Mesendoderm (in vitro differentiated cells): Measurements from ENCODE around the gene UBAC1.

Experiments used
- DNase-seq: peaks from one replicate; pipeline ENCODE4 v3.0.0; 2013
- H2AK5ac ChIP-seq: 2 replicates; pipeline ENCODE4 v1.6.1; 2013; ENCODE audit warnings: low read length, inconsistent platforms
- H2BK120ac ChIP-seq: 2 replicates; pipeline ENCODE4 v1.6.1; 2013; ENCODE audit warnings: low read depth, mild to moderate bottlenecking, low read length, moderate library complexity, mixed read lengths
- H2BK15ac ChIP-seq: replicated peaks from 2 replicates; pipeline ENCODE4 v1.6.1; 2013; ENCODE audit warnings: low read depth, mild to moderate bottlenecking, moderate library complexity
- H2BK5ac ChIP-seq: 2 replicates; pipeline ENCODE4 v1.6.1; 2013; ENCODE audit warnings: low read length, inconsistent platforms
- H3K18ac ChIP-seq: 2 replicates; pipeline ENCODE4 v1.6.1; 2013; ENCODE audit warnings: mild to moderate bottlenecking, low read length, mixed read lengths
- H3K23ac ChIP-seq: one replicate; pipeline ENCODE4 v1.6.1; 2013; ENCODE audit warnings: low read length
- H3K27ac ChIP-seq: 2 replicates; pipeline ENCODE4 v1.5.1; 2013; ENCODE audit warnings: low read depth, mild to moderate bottlenecking, inconsistent platforms, low read length, moderate library complexity
- H3K27me3 ChIP-seq: 2 replicates; pipeline ENCODE4 v1.6.1; 2013; ENCODE audit warnings: low read length, control low read depth, mild to moderate bottlenecking, inconsistent platforms; ENCODE audit not compliant: insufficient read depth, poor library complexity
- H3K36me3 ChIP-seq: 2 replicates; pipeline ENCODE4 v1.6.1; 2013; ENCODE audit warnings: low read length, inconsistent platforms; ENCODE audit not compliant: control insufficient read depth, insufficient read depth
- H3K4ac ChIP-seq: one replicate; pipeline ENCODE4 v1.6.1; 2013; ENCODE audit warnings: low read depth, mild to moderate bottlenecking, low read length, moderate library complexity
- H3K4me1 ChIP-seq: 2 replicates; pipeline ENCODE4 v1.6.1; 2013; ENCODE audit warnings: low read depth, low read length, inconsistent platforms; ENCODE audit not compliant: control insufficient read depth
- H3K4me2 ChIP-seq: 2 replicates; pipeline ENCODE4 v1.6.1; 2013; ENCODE audit warnings: low read length
- H3K4me3 ChIP-seq: 2 replicates; pipeline ENCODE4 v1.5.1; 2013; ENCODE audit warnings: mild to moderate bottlenecking, low read length
- H3K56ac ChIP-seq: one replicate; pipeline ENCODE4 v1.6.1; 2013; ENCODE audit warnings: low read length
- H3K79me1 ChIP-seq: 2 replicates; pipeline ENCODE4 v1.6.1; 2013; ENCODE audit warnings: low read length, inconsistent platforms
- H3K79me2 ChIP-seq: 2 replicates; pipeline ENCODE4 v1.6.1; 2013; ENCODE audit warnings: mild to moderate bottlenecking, low read length; ENCODE audit not compliant: control insufficient read depth, insufficient read depth
- H3K9ac ChIP-seq: 2 replicates; pipeline ENCODE4 v1.6.1; 2013; ENCODE audit warnings: low read length, inconsistent platforms
- H4K5ac ChIP-seq: one replicate; pipeline ENCODE4 v1.6.1; 2013; ENCODE audit warnings: low read length
- H4K8ac ChIP-seq: one replicate; pipeline ENCODE4 v1.6.1; 2013; ENCODE audit warnings: low read depth, mild to moderate bottlenecking, control low read depth, low read length, moderate library complexity
- WGBS: extraction: QIAGEN DNeasy Blood & Tissue Kit; methylation state at CpG from one replicate; pipeline ENCODE4 v1.1.7; 2013; ENCODE audit warnings: low lambda C conversion rate, missing lambda C conversion rate; ENCODE audit not compliant: insufficient coverage; ENCODE audit errors: extremely low coverage; 5-methylcytosine and 5-hydroxymethylcytosine counted together

The UBAC1 gene

GRCh38 chr9:135993409-135993742 lies 32.2 kb upstream of the UBAC1 start:
- Histone ChIP-seq H3K56ac (peak overlapping the region; percentile 92), H3K9ac (peak overlapping the region; percentile 72), H2BK120ac (peak overlapping the region; percentile 65), H3K4ac (peak overlapping the region; percentile 18), H3K79me1 (no peaks in the 10 kb centered on the region), H3K18ac (peak overlapping the region; percentile 16), H4K5ac (no peak overlapping the region), H3K23ac (peak overlapping the region; percentile 66), H4K8ac (no peak overlapping the region), H3K27ac (peak overlapping the region; percentile 77), H3K4me3 (no peak overlapping the region), H3K79me2 (no peaks in the 10 kb centered on the region), H2BK15ac (no peak overlapping the region), H3K36me3 (no peaks in the 10 kb centered on the region), H3K4me2 (no peak overlapping the region), H2BK5ac (no peak overlapping the region), H3K4me1 (peaks cover 6% of the 10 kb centered on the region), H3K27me3 (no peaks in the 10 kb centered on the region), H2AK5ac (peak overlapping the region; percentile 93)
- no CpG with 5 or more reads among the region's 13 CpGs for WGBS
- no peak for DNase-seq

- Histone ChIP-seq H3K4me1 (peaks cover 6% of the 10 kb centered on the region), H4K5ac (no peak overlapping the region), H3K36me3 (no peaks in the 10 kb centered on the region), H3K27ac (peak overlapping the region; percentile 77), H3K9ac (peak overlapping the region; percentile 80), H3K4me3 (peak overlapping the region; percentile 19), H3K18ac (peak overlapping the region; percentile 35), H3K4me2 (peak overlapping the region; percentile 66), H2BK15ac (no peak overlapping the region), H2BK5ac (peak overlapping the region; percentile 73), H3K79me1 (no peaks in the 10 kb centered on the region), H3K27me3 (no peaks in the 10 kb centered on the region), H3K56ac (peak overlapping the region; percentile 92), H3K4ac (peak overlapping the region; percentile 18), H2BK120ac (peak overlapping the region; percentile 65), H3K23ac (peak overlapping the region; percentile 17), H4K8ac (no peak overlapping the region), H2AK5ac (no peak overlapping the region), H3K79me2 (no peaks in the 10 kb centered on the region)
- DNase-seq = peak; percentile 86
- no CpG with 5 or more reads among the region's 32 CpGs for WGBS
These were observed 31.6 kb upstream of the UBAC1 start for GRCh38 chr9:135992486-135993408.

- Histone ChIP-seq H2BK5ac (no peak overlapping the region), H3K9ac (no peak overlapping the region), H3K4ac (no peak overlapping the region), H4K5ac (no peak overlapping the region), H2AK5ac (no peak overlapping the region), H3K4me2 (no peak overlapping the region), H3K18ac (no peak overlapping the region), H3K4me1 (peaks cover 6% of the 10 kb centered on the region), H3K27me3 (no peaks in the 10 kb centered on the region), H2BK120ac (no peak overlapping the region), H3K36me3 (no peaks in the 10 kb centered on the region), H3K79me1 (no peaks in the 10 kb centered on the region), H3K23ac (no peak overlapping the region), H3K56ac (no peak overlapping the region), H3K27ac (no peak overlapping the region), H4K8ac (no peak overlapping the region), H3K4me3 (no peak overlapping the region), H2BK15ac (no peak overlapping the region), H3K79me2 (no peaks in the 10 kb centered on the region)
- DNase-seq = no peak
- WGBS = no CpG with 5 or more reads among the region's 18 CpGs
These were observed 30.6 kb upstream of the UBAC1 start for GRCh38 chr9:135991771-135992170.

- WGBS = no CpG with 5 or more reads among the region's 21 CpGs
- H3K4me1 ChIP-seq = peaks cover 6% of the 10 kb centered on the region
These were observed 29.6 kb upstream of the UBAC1 start for GRCh38 chr9:135990468-135991429.

GRCh38 chr9:135989722-135990467 lies 28.7 kb upstream of the UBAC1 start:
- Histone ChIP-seq H2BK5ac (no peak overlapping the region), H3K4ac (no peak overlapping the region), H3K4me1 (peaks cover 6% of the 10 kb centered on the region), H2BK15ac (no peak overlapping the region), H3K27me3 (no peaks in the 10 kb centered on the region), H2BK120ac (no peak overlapping the region), H3K9ac (no peak overlapping the region), H3K79me1 (no peaks in the 10 kb centered on the region), H3K56ac (no peak overlapping the region), H3K18ac (no peak overlapping the region), H3K27ac (no peak overlapping the region), H3K36me3 (no peaks in the 10 kb centered on the region), H4K5ac (no peak overlapping the region), H3K23ac (no peak overlapping the region), H3K4me2 (no peak overlapping the region), H4K8ac (no peak overlapping the region), H3K4me3 (no peak overlapping the region), H2AK5ac (no peak overlapping the region), H3K79me2 (no peaks in the 10 kb centered on the region)
- DNase-seq = no peak
- WGBS = no CpG with 5 or more reads among the region's 36 CpGs

More at GRCh38 chr9:135990468-135991429, 29.6 kb upstream of the UBAC1 start:
- Histone ChIP-seq H2AK5ac (no peak overlapping the region), H3K56ac (peak overlapping the region; percentile 22), H3K79me1 (no peaks in the 10 kb centered on the region), H4K5ac (no peak overlapping the region), H4K8ac (no peak overlapping the region), H2BK5ac (no peak overlapping the region), H3K4me3 (no peak overlapping the region), H3K23ac (no peak overlapping the region), H3K27me3 (no peaks in the 10 kb centered on the region), H3K9ac (no peak overlapping the region), H2BK15ac (no peak overlapping the region), H3K4ac (no peak overlapping the region), H3K4me2 (no peak overlapping the region), H3K18ac (no peak overlapping the region), H3K79me2 (no peaks in the 10 kb centered on the region), H3K27ac (no peak overlapping the region), H3K36me3 (no peaks in the 10 kb centered on the region), H2BK120ac (no peak overlapping the region)
- peak; percentile 83 for DNase-seq
